Measurements from ENCODE around the gene NLGN1.

NLGN1 gene

DNA sequence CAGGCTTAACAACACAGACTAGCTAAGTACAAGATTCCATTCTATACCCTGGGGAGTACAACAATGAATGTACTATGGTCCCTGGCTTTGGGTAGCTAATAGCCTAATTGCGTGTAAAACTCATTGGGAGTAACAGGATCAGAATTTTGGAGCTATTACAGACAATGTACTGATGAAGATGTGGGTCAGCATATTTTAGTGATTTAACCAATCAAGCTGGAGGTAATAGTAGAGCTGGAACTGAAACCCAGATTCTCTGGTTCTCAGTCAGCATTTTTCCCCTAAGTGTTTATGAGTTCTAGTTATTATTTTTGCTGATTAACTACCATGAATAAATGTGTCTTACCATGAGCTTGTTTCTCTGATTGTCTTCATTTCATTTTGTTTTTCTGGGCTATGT lies 578.7 kb downstream of the NLGN1 start:
- Mint-ChIP-seq H3K9me3 (no peaks in the 10 kb centered on the region), H3K4me1 (ENCODE audit: low read depth) (no peaks in the 10 kb centered on the region), H3K27me3 (ENCODE audit: low read depth) (no peaks in the 10 kb centered on the region), H3K4me3 (no peak overlapping the region), H3K27ac (no peak overlapping the region), H3K36me3 (ENCODE audit: low read depth) (no peaks in the 10 kb centered on the region)

GRCh38 chr3:173977747-173978146 lies 580.2 kb downstream of the NLGN1 start:
- Mint-ChIP-seq H3K27ac (no peak overlapping the region), H3K36me3 (ENCODE audit: low read depth) (no peaks in the 10 kb centered on the region), H3K27me3 (ENCODE audit: low read depth) (no peaks in the 10 kb centered on the region), H3K4me1 (ENCODE audit: low read depth) (no peaks in the 10 kb centered on the region), H3K4me3 (no peak overlapping the region), H3K9me3 (no peaks in the 10 kb centered on the region)

DNA sequence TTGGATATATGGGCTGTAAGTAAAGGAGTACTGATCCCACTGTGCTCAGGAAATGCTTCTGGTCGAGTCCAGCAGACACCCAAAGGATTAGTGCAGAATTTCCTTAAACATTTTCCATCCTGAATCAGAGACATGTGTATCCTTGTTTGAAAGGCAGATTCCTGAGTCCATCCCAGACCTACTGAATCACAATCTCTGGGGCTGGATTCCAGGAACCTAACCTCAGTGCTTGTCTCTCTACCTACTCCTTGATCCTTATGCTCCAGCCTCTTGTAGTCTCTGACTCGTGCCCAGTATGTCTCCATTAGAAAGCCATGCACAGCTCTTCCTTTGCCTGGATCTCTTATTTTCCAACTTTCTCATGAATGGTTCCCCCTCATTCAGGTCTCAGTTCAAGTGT lies 585.8 kb downstream of the NLGN1 start:
- no peak overlapping the region for H3K4me3 Mint-ChIP-seq
- no peaks in the 10 kb centered on the region for H3K4me1 Mint-ChIP-seq (ENCODE audit: low read depth)
- no peaks in the 10 kb centered on the region for H3K36me3 Mint-ChIP-seq (ENCODE audit: low read depth)
- H3K27me3 Mint-ChIP-seq (ENCODE audit: low read depth): no peaks in the 10 kb centered on the region
- H3K9me3 Mint-ChIP-seq: no peaks in the 10 kb centered on the region
- no peak overlapping the region for H3K27ac Mint-ChIP-seq

DNA sequence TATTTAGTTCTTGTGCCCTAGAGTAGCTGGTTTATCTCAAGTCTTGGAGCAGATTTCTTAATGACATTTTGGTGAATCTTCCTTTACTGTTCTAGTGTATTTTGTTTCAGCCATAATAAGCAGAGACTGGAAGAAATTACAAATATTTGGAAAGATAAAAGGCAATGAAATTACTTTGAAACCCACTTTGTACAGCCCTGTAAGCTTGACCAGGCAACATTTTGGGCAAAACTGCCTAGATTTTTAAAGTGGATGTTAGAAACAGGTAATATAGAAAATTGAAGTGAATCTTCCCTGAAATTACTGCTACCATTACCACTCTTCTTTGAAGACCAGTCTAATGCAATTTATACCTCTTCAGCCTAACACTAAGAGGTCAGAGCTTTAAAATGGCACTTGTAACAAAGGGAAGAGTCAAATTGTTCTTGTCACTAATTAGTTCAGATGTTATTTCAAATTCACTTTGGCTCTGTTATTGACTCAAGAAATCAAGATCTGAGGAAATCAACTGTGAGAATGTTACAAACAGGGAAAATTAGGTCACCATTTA lies 589.4 kb downstream of the NLGN1 start:
- H3K36me3 Mint-ChIP-seq (ENCODE audit: low read depth): no peaks in the 10 kb centered on the region
- no peaks in the 10 kb centered on the region for H3K4me1 Mint-ChIP-seq (ENCODE audit: low read depth)
- H3K4me3 Mint-ChIP-seq: no peak overlapping the region
- no peak overlapping the region for H3K27ac Mint-ChIP-seq
- no peaks in the 10 kb centered on the region for H3K9me3 Mint-ChIP-seq
- H3K27me3 Mint-ChIP-seq (ENCODE audit: low read depth): no peaks in the 10 kb centered on the region

GRCh38 chr3:173988909-173989308 lies 591.4 kb downstream of the NLGN1 start:
- Mint-ChIP-seq H3K27me3 (ENCODE audit: low read depth) (no peaks in the 10 kb centered on the region), H3K27ac (no peak overlapping the region), H3K9me3 (no peaks in the 10 kb centered on the region), H3K4me1 (ENCODE audit: low read depth) (no peaks in the 10 kb centered on the region), H3K4me3 (no peak overlapping the region), H3K36me3 (ENCODE audit: low read depth) (no peaks in the 10 kb centered on the region)

DNA sequence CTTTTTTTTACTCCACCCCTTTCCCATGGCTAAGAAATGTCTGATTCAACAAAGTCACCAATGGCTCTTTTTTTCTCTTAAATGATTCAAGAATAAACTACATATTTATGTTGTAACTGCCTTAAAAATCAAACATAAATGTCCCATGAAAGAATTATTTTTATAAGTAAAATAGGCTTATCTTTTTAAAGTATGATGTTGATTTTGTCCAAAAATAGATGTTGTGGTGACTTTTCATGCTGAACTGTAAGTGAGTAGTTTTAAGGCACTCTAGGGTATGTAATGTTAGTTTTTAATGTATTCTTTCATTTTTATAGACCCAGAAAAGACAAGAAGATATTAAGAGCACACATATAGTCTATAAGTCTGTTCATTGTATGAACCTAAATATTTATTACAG lies 594.9 kb downstream of the NLGN1 start:
- no peaks in the 10 kb centered on the region for H3K27me3 Mint-ChIP-seq (ENCODE audit: low read depth)
- H3K4me3 Mint-ChIP-seq: no peak overlapping the region
- no peaks in the 10 kb centered on the region for H3K4me1 Mint-ChIP-seq (ENCODE audit: low read depth)
- H3K9me3 Mint-ChIP-seq: no peaks in the 10 kb centered on the region
- no peak overlapping the region for H3K27ac Mint-ChIP-seq
- H3K36me3 Mint-ChIP-seq (ENCODE audit: low read depth): no peaks in the 10 kb centered on the region

- H3K4me3 Mint-ChIP-seq: no peak overlapping the region
- H3K36me3 Mint-ChIP-seq (ENCODE audit: low read depth): no peaks in the 10 kb centered on the region
- no peaks in the 10 kb centered on the region for H3K9me3 Mint-ChIP-seq
- H3K4me1 Mint-ChIP-seq (ENCODE audit: low read depth): no peaks in the 10 kb centered on the region
- no peak overlapping the region for H3K27ac Mint-ChIP-seq
- no peaks in the 10 kb centered on the region for H3K27me3 Mint-ChIP-seq (ENCODE audit: low read depth)
Observed at GRCh38 chr3:173993299-173993698, 595.8 kb downstream of the NLGN1 start.

DNA sequence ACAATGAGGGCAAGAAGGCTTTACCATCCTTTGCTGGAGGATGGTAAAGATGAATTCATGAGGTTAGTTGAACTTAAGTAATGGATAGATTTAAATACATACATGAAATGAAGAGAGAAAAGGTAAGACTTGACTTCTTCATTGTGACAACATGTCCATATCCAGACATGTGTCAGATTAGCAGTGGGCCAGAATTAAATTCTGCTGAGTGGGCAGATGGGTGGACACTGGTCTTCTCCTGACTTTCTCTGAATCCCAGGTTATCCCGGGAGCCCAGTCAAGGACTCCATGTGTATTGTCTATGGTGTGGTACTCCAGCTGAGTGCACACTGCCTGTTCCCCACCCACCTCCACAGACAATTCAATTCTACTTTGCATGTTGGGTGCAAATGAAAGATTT lies 603.1 kb downstream of the NLGN1 start:
- H3K4me3 Mint-ChIP-seq: no peak overlapping the region
- H3K27me3 Mint-ChIP-seq (ENCODE audit: low read depth): no peaks in the 10 kb centered on the region
- no peaks in the 10 kb centered on the region for H3K9me3 Mint-ChIP-seq
- H3K4me1 Mint-ChIP-seq (ENCODE audit: low read depth): no peaks in the 10 kb centered on the region
- H3K27ac Mint-ChIP-seq: no peak overlapping the region
- H3K36me3 Mint-ChIP-seq (ENCODE audit: low read depth): no peaks in the 10 kb centered on the region

- H3K9me3 Mint-ChIP-seq: no peaks in the 10 kb centered on the region
- H3K27me3 Mint-ChIP-seq (ENCODE audit: low read depth): no peaks in the 10 kb centered on the region
- no peak overlapping the region for H3K4me3 Mint-ChIP-seq
- H3K36me3 Mint-ChIP-seq (ENCODE audit: low read depth): no peaks in the 10 kb centered on the region
- H3K4me1 Mint-ChIP-seq (ENCODE audit: low read depth): no peaks in the 10 kb centered on the region
- no peak overlapping the region for H3K27ac Mint-ChIP-seq
Observed at GRCh38 chr3:174002543-174002942, 605.0 kb downstream of the NLGN1 start.

DNA sequence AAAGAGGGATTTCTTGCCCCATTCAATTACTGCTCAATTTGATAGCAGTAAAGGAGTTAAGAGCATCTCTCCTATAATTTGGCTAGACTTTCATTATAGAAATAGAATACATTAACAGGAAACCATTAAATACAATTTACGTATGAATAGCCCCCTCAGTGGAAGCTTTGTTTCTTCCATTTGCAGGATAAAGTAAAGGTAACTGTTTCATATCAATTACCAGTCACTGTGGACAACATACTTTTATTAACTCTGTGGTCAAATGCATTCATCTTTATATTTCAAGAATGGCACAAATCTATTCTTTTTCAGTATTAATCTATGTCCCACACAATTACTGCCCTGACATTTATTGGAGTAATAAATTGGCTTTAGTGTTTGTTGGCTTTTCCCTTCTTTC lies 613.4 kb downstream of the NLGN1 start:
- H3K36me3 Mint-ChIP-seq (ENCODE audit: low read depth): no peaks in the 10 kb centered on the region
- H3K27ac Mint-ChIP-seq: no peak overlapping the region
- no peaks in the 10 kb centered on the region for H3K4me1 Mint-ChIP-seq (ENCODE audit: low read depth)
- no peaks in the 10 kb centered on the region for H3K27me3 Mint-ChIP-seq (ENCODE audit: low read depth)
- H3K4me3 Mint-ChIP-seq: no peak overlapping the region
- H3K9me3 Mint-ChIP-seq: no peaks in the 10 kb centered on the region

DNA sequence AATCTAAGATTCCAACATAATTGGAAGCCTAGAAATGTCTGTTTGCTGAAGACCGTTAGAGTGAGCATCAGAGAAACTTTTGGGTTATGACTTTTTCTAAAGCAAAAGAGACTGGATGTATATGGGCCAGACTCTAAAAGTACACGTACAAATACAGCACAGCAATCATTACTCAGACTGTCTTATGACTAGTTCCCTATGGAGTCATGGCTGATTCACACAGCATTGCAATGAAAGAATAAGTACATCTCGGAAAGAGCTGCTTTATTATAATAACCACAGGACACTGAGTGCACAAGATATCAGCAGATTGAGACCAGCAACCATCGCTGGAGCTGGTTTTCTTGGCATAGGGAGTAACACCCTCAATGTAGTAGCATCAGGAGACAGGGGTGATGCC lies 618.6 kb downstream of the NLGN1 start:
- Mint-ChIP-seq H3K27me3 (ENCODE audit: low read depth) (no peaks in the 10 kb centered on the region), H3K36me3 (ENCODE audit: low read depth) (no peaks in the 10 kb centered on the region), H3K9me3 (no peaks in the 10 kb centered on the region), H3K27ac (no peak overlapping the region), H3K4me3 (no peak overlapping the region), H3K4me1 (ENCODE audit: low read depth) (no peaks in the 10 kb centered on the region)

DNA sequence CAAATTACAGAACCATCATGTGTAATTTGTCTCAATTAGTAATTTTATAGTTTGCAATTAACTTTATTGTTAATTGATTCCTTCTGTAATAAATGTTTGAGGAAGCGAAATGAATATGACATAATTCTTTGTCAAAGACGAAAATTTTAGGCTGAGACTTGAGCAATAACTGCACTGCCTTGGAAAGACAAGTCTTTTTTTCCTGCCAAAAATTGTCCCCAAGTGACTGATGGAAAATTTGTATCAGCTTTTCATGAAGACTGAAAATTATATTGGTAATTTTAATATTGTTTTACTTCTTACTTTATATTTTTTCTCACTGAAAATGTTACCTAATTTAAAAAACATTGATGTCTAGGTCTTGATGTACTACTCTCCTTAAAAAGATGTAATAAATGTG lies 622.6 kb downstream of the NLGN1 start:
- Mint-ChIP-seq H3K4me3 (no peak overlapping the region), H3K27ac (no peak overlapping the region), H3K9me3 (no peaks in the 10 kb centered on the region), H3K4me1 (ENCODE audit: low read depth) (no peaks in the 10 kb centered on the region), H3K27me3 (ENCODE audit: low read depth) (no peaks in the 10 kb centered on the region), H3K36me3 (ENCODE audit: low read depth) (no peaks in the 10 kb centered on the region)

DNA sequence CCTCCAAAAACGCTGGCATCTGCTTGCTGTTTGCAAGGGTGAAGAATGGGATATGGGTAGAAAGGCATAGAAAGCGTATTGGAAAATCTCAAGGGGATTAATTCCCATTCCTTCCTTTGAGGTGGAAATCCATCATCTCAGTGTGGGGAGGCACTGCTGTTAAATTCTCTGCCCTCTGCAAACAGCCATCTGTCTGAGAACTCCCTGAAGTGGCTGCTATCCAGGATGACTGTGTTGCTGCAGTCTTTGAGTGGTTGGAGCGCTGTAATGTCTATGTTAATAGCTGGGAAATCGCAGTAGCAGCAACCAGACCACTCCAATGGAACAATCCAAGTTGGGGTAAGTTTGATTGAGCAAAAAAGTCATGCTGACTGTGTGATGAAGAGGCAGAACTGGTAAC lies 625.9 kb downstream of the NLGN1 start:
- Mint-ChIP-seq H3K4me1 (ENCODE audit: low read depth) (no peaks in the 10 kb centered on the region), H3K36me3 (ENCODE audit: low read depth) (no peaks in the 10 kb centered on the region), H3K27me3 (ENCODE audit: low read depth) (no peaks in the 10 kb centered on the region), H3K9me3 (peaks cover 7% of the 10 kb centered on the region), H3K27ac (no peak overlapping the region), H3K4me3 (no peak overlapping the region)

DNA sequence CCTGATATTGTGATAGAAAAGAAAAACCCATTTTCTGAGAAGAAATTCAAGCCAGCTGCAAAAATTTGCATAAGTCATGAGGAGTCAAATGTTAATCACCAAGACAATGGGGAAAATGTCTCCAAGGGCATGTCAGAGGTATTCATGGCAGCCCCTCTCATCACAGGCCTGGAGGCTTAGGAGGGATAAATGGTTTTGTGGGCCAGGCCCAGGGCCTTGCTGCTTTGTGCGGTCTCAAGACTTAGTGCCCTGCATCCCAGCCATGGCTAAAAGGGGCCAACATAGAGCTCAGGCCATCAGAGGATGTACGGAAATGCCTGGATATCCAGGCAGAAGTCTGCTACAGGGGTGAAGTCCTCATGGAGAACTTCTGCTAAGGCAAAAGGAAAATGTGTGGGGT lies 631.1 kb downstream of the NLGN1 start:
- Mint-ChIP-seq H3K27me3 (ENCODE audit: low read depth) (no peaks in the 10 kb centered on the region), H3K9me3 (peaks cover 17% of the 10 kb centered on the region), H3K36me3 (ENCODE audit: low read depth) (no peaks in the 10 kb centered on the region), H3K4me3 (no peak overlapping the region), H3K4me1 (ENCODE audit: low read depth) (no peaks in the 10 kb centered on the region), H3K27ac (no peak overlapping the region)

DNA sequence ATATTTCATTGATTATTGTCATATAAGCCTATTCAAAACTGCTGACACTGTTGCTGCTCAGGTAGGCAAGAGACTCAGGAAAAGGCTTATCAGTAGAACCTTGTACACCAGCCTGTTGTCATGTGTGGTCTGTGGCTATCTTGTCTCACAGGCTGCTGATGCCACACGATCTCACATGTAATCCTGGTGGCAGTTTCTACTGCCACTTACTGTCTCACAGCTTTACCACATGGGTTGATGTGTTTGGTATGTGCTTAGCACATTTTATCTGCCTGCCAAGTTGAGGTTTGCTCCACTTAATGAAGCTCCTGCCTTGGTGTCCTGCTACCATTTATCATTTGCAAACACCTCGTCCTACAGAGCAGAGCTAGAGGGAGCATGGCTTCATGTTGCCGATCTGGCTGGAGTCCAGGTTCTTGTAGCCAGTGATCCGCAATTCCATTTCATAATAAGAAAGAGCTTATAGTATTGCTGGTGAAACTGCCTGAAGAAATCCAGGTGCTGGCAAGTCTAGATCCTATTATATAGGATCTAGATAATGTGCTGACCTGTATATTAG lies 637.9 kb downstream of the NLGN1 start:
- Mint-ChIP-seq H3K27me3 (ENCODE audit: low read depth) (no peaks in the 10 kb centered on the region), H3K4me3 (no peak overlapping the region), H3K9me3 (peaks cover 3% of the 10 kb centered on the region), H3K27ac (no peak overlapping the region), H3K4me1 (ENCODE audit: low read depth) (no peaks in the 10 kb centered on the region), H3K36me3 (ENCODE audit: low read depth) (no peaks in the 10 kb centered on the region)

DNA sequence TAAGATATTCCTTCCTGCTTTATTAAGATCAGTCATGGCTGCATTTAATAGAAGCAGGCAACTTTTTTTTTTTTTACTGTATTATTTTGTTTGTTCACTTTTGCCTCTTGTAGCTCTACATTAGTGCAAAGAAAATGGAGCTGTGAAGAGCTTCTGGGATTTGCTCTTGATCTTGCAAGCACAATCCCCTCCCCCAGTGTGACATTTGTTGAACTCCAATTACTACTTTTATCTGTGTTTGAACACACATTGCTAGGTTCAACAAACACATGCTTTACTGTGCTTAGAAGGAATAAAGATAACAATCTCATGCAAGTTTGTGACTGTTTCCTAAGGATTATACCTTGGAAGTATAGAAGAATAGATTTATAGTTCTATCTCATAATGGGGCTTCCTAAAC lies 648.8 kb downstream of the NLGN1 start:
- H3K4me3 Mint-ChIP-seq: no peak overlapping the region
- no peaks in the 10 kb centered on the region for H3K27me3 Mint-ChIP-seq (ENCODE audit: low read depth)
- no peak overlapping the region for H3K27ac Mint-ChIP-seq
- peaks cover 12% of the 10 kb centered on the region for H3K9me3 Mint-ChIP-seq
- H3K4me1 Mint-ChIP-seq (ENCODE audit: low read depth): no peaks in the 10 kb centered on the region
- H3K36me3 Mint-ChIP-seq (ENCODE audit: low read depth): no peaks in the 10 kb centered on the region

All from T-helper 1 cell treated with Interleukin-12 subunit alpha and Interleukin-12 subunit beta and Interleukin-4 antibody, amounts not matched to agents 30 μg/mL and 1 μg/mL, for 36 hours (primary cell).